Measurements from ENCODE around the gene LDLRAD3.

- TF ChIP-seq POLR2A (IDR thresholded peaks at IDR 0.05; ENCODE audit: low read length) (no peak), GATA1 (IDR thresholded peaks at IDR 0.05; ENCODE audit: low read depth, low read length) (no peak)
Observed at GRCh38 chr11:36002196-36002595, 58.3 kb downstream of the LDLRAD3 start.

Measured in erythroblast (primary cell).